Heart right ventricle (tissue), 16 donors: ENCODE results near the gene KRT28. TPM values are rescaled to one million over a fixed set of nuclear protein-coding genes. Genes with fewer than 3 reads are reported as not detected.
A peak's percentile ranks its signal among the peaks of the same experiment; 100 is the strongest.

ENCODE experiments used
- ATAC-seq, 8 donors: fragments of 200-7000 bp; cut with Tn5 transposase; one replicate each; pipeline ENCODE4 v1.9.1; 2020; ENCODE audit warnings: mild to moderate bottlenecking in 8 of 8, moderate library complexity in 8 of 8, moderate number of reproducible peaks in 1 of 8
- DNase-seq, 2 donors: peaks; one replicate each; pipeline ENCODE4 v3.0.0-alpha.2; 2020
- H3K27ac ChIP-seq, 10 donors: fragments of 200-600 bp; sonication (generic) in 2 of 10; one replicate each; pipeline versions ENCODE4 v1.5.0 to v1.8.0; 2020 to 2022; ENCODE audit warnings: mild to moderate bottlenecking in 3 of 10
- H3K27me3 ChIP-seq, 7 donors: fragments of 200-600 bp; one replicate each; pipeline ENCODE4 v1.8.0; 2021 to 2022; ENCODE audit warnings: mild to moderate bottlenecking in 2 of 7
- H3K36me3 ChIP-seq, 9 donors: fragments of 200-600 bp; sonication (generic) in 1 of 9; one replicate each; pipeline versions ENCODE4 v1.5.0 to v1.8.0; 2020 to 2022; ENCODE audit warnings: mild to moderate bottlenecking in 2 of 9
- H3K4me1 ChIP-seq, 9 donors: fragments of 200-600 bp; sonication (generic) in 1 of 9; one replicate each; pipeline versions ENCODE4 v1.5.0 to v1.8.0; 2020 to 2022; ENCODE audit warnings: mild to moderate bottlenecking in 4 of 9
- H3K4me3 ChIP-seq, 10 donors: fragments of 200-600 bp; sonication (generic) in 2 of 10; one replicate each; pipeline versions ENCODE4 v1.5.0 to v1.8.0; 2020 to 2022; ENCODE audit warnings: mild to moderate bottlenecking in 7 of 10, moderate library complexity in 2 of 10
- H3K9me3 ChIP-seq, 11 donors: fragments of 200-600 bp in 10 of 11; sonication (generic) in 2 of 11; one replicate each; pipeline versions ENCODE4 v1.5.0 to v1.8.0; 2013 to 2022; ENCODE audit warnings: mild to moderate bottlenecking in 2 of 11, control low read depth in 1 of 11, moderate library complexity in 1 of 11
- WGBS, 2 donors: extraction: QIAGEN DNeasy Blood & Tissue Kit; methylation state at CpG; one replicate each; pipeline ENCODE4 v1.1.7; 2013; ENCODE audit warnings: inconsistent platforms in 1 of 2; 5-methylcytosine and 5-hydroxymethylcytosine counted together
- intact Hi-C, 10 donors: fragments of 100-400 bp; cut with DNase I; formaldehyde crosslinking; loops; one replicate each; pipeline versions ENCODE4 v1.11.1 to v1.14.2; 2022
- polyA plus RNA-seq, 2 donors: library from polyadenylated mRNA; stranded (reverse); fragments of 200-250 nt; gene quantifications; one replicate each; pipeline ENCODE4 v1.2.3, GENCODE V29; 2013
- total RNA-seq, 10 donors: library from RNA; stranded (reverse); fragmentation: NEBNext Ultra II Directional in 3 of 10; extraction: Animal tissue kit (Norgen Biotek cat#: 25700) in 3 of 10; gene quantifications; one replicate each; pipeline versions ENCODE4 v1.2.1 to v1.2.4, GENCODE V29; 2021 to 2023
- TF ChIP-seq, protein P1 (sequence below), 9 donors: fragments of 200-600 bp; sonication (generic) in 2 of 9; IDR thresholded peaks; one replicate each; pipeline versions ENCODE4 v1.5.0 to v1.8.0; 2021 to 2022; ENCODE audit warnings: antibody characterized with exemption in 9 of 9, mild to moderate bottlenecking in 5 of 9, moderate library complexity in 1 of 9
- donor health status: Arrhythmogenic right ventricular cardiomyopathy.
- donor health status: ischemic (EF 13 %, LVEDD 7.1; RV severe dilation, severe dysfunction).
- donor health status: healthy with polysubstance abuse.
- donor health status: DM: no; HTN: yes; CAD: no.
- donor health status: DM: no; HTN: no; CAD: no.
- donor health status: ischemic (EF 25% LVEDD 6.9; RV normal size, moderate dysfunction).
- donor health status: ischemic (EF 25% LVEDD 5.7; RV mildly dilated, moderate dysfunction).
- donor health status: healthy.
- donor health status: DM: yes; HTN: yes; CAD: no.
- donor health status: Ischemic cardiomyopathy.
- donor health status: ischemic (EF 35%, LVEDD 5.7; RV mildly dilated, moderate dysfunction).
- donor health status: nonischemic (EF 11% LVEDD 7.7; RV severe dilation, severe dysfunction).
- donor health status: DM: yes; HTN: yes; CAD: no.
- donor health status: PGD.
- donor health status: ischemic (EF 29% LVEDD 5.4; RV normal size, mild dysfunction).
- donor health status: nonischemic (EF 23%, LVEDD 6.1; RV moderate dilation, normal function).

KRT28 gene
- total and polyA plus RNA-seq, 12 donors: not detected

DNA sequence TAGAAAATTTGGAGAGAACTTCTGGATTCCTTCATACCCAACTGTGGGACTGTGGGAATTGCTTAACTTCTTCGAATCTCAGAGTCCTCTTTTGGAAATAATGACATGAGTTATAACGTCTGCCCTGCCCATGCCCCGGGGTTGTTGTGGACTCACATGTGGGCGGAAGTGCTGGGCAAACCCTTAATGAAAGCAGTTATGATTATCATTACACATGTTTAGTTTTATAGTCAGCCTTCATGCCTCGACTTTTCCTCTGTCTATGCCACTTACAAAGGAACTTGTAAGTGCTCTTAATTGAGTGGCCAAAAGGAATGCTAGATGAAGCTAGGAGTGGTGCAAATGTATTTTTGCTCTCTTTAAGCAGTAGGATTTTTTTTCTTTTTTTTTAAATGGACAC, 21.3 kb downstream of the KRT28 start:
- no peaks in the 10 kb centered on the region for H3K4me1 ChIP-seq
- no peaks in the 10 kb centered on the region for H3K36me3 ChIP-seq
- peaks cover 0 to 73% (median 37%) of the 10 kb centered on the region in 7 donors for H3K27me3 ChIP-seq
- H3K27ac ChIP-seq: no peak overlapping the region
- no peaks in the 10 kb centered on the region for H3K9me3 ChIP-seq
- ATAC-seq (no peak), DNase-seq (no peak)
- intact Hi-C loops: no loop called here
- TF ChIP-seq, protein P1, sequence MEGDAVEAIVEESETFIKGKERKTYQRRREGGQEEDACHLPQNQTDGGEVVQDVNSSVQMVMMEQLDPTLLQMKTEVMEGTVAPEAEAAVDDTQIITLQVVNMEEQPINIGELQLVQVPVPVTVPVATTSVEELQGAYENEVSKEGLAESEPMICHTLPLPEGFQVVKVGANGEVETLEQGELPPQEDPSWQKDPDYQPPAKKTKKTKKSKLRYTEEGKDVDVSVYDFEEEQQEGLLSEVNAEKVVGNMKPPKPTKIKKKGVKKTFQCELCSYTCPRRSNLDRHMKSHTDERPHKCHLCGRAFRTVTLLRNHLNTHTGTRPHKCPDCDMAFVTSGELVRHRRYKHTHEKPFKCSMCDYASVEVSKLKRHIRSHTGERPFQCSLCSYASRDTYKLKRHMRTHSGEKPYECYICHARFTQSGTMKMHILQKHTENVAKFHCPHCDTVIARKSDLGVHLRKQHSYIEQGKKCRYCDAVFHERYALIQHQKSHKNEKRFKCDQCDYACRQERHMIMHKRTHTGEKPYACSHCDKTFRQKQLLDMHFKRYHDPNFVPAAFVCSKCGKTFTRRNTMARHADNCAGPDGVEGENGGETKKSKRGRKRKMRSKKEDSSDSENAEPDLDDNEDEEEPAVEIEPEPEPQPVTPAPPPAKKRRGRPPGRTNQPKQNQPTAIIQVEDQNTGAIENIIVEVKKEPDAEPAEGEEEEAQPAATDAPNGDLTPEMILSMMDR (IDR thresholded peaks at IDR 0.05): no peak
- WGBS, 2 donors: 78 to 81% methylated on average over 5 of the region's 5 CpGs
- H3K4me3 ChIP-seq: no peak overlapping the region

DNA sequence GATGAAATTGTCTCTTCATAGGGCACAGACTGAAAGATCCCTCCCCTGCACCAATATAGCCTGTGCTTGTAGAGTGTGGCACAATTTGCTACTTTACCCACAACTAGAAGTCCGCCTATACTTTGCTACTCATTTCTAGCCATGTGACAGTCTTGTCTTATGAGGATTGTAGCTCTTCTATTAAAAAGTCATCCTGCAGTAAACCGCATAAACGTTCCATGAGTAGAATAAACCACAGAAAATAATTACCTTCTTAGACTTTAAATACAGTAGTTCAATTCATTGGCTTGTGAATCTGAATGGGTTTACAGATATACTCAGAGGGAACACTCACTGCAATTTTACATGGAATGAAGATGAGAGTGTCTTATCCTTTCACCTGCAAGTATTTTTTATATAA, 21.8 kb downstream of the KRT28 start:
- peaks cover 0 to 75% (median 40%) of the 10 kb centered on the region in 7 donors for H3K27me3 ChIP-seq
- no peaks in the 10 kb centered on the region for H3K4me1 ChIP-seq
- WGBS, 2 donors: 90 to 92% methylated on average over 3 of the region's 3 CpGs
- ATAC-seq (no peak), DNase-seq (no peak)
- H3K4me3 ChIP-seq: no peak overlapping the region
- intact Hi-C loops: no loop called here
- TF ChIP-seq, protein P1 (IDR thresholded peaks at IDR 0.05): no peak
- H3K36me3 ChIP-seq: no peaks in the 10 kb centered on the region
- H3K9me3 ChIP-seq: no peaks in the 10 kb centered on the region
- no peak overlapping the region for H3K27ac ChIP-seq

DNA sequence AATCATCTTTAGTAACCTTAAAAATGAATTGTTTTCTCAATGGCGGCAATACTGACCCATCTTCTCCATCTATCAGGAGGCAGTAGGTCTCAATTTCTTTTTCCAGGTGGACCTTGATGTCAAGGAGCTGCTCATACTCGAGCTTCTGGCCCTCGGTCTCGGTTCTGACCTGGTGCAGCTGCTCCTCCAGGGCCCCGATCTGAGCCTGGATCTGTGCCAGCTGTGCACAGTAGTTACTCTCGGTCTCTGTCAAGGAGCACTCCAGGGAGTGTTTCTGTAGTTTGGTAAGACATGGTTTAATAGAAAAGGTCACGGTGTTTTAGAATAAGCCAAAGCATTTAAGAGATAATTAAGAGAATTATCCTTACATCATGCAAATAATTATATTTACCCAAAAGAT, 22.3 kb downstream of the KRT28 start:
- Histone ChIP-seq H3K9me3 (no peaks in the 10 kb centered on the region), H3K36me3 (no peaks in the 10 kb centered on the region), H3K27ac (no peak overlapping the region), H3K4me1 (no peaks in the 10 kb centered on the region), H3K27me3 (peaks cover 0 to 80% (median 40%) of the 10 kb centered on the region in 7 donors), H3K4me3 (no peak overlapping the region)
- DNase-seq (no peak), ATAC-seq (no peak)
- intact Hi-C loops: no loop called here
- 71 to 78% methylated on average over 7 of the region's 7 CpGs for WGBS, 2 donors
- TF ChIP-seq, protein P1 (IDR thresholded peaks at IDR 0.05): no peak

DNA sequence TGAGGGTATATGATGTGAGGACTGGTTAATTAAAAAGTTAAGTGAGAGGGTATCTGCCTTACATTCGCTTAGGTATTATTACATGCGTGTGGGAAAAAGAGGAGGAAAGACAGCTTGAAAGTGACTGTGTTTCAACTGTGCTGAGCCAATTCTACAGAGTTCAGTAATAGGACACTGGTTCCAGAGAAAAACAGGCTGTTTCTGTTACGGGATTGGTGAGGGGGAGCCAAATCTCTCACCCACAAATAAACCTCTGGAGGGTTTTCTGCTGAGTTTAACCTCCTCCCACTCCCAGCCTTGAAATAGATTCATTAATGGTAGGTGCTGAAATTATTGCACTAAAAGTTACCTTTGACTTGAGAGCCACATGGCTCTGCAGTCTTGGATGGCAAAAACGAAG, 23.8 kb downstream of the KRT28 start:
- Histone ChIP-seq H3K36me3 (no peaks in the 10 kb centered on the region), H3K4me1 (no peaks in the 10 kb centered on the region), H3K4me3 (no peak overlapping the region), H3K27ac (no peak overlapping the region), H3K27me3 (peaks cover 0 to 81% (median 47%) of the 10 kb centered on the region in 7 donors), H3K9me3 (no peaks in the 10 kb centered on the region)
- intact Hi-C loops: no loop called here
- DNase-seq (no peak), ATAC-seq (peak in 2 of 8 donors; percentile 48 to 63)
- TF ChIP-seq, protein P1 (IDR thresholded peaks at IDR 0.05): no peak
- 70 to 71% methylated on average over 4 of the region's 4 CpGs for WGBS, 2 donors
